Endometrial microvascular endothelial cells (primary cell): ENCODE results near the gene ZBTB42. TPM values are rescaled to one million over a fixed set of nuclear protein-coding genes. Genes with fewer than 3 reads are reported as not detected.
"Not testable (repeated sequence)": the region's sequence is repeated elsewhere in the genome, so short reads cannot be mapped to it uniquely, and the experiment has no call there.

ENCODE experiments used
- in situ Hi-C: cut with HindIII; loops from 2 replicates; pipeline ENCODE4 v1.10.0; 2017; ENCODE audit warnings: low sequenced_read_pairs, low pct_unique_long_range_greater_than_20kb; ENCODE audit errors: inconsistent ontology term
- total RNA-seq: library from RNA; depleted of rRNA; stranded (reverse); fragments of >200 nt; gene quantifications from one replicate; pipeline ENCODE4 v1.2.3, GENCODE V29; 2015; ENCODE audit errors: inconsistent ontology term

Gene ZBTB42
- total RNA-seq, 1 donor from 2014 or later = 3.1 TPM

DNA sequence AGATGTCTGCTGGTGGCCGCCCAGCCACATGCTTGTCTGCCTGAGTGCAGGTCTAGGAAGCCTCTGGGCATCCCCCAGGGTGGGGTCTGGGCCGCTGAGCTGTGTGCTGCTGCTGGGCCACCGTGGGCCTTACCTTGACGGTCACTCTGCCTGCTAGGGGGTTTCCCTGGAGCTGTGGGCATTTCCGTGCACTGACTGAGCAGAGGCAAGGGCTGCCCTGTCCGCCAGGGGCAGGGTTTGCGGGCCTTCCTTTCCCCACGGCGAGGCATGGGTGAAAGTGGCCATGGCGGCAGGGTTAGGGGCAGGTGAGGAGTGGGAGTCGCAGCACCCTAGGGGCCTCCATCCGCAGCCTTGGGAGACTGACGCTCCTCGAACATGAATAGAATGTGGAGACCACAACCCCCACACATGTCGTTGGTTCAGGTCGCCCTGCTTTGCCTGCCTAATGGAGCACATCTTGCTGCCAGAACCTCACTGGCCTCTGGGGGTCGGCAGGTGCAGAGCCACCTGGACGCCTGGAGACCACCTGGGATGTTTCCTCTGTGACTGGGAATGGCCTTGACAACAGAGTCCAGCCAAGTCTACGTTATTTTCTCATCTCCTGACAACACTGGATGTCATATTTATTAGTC is 2.5 kb downstream of the ZBTB42 start:
- in situ Hi-C loops = no loop called here

DNA sequence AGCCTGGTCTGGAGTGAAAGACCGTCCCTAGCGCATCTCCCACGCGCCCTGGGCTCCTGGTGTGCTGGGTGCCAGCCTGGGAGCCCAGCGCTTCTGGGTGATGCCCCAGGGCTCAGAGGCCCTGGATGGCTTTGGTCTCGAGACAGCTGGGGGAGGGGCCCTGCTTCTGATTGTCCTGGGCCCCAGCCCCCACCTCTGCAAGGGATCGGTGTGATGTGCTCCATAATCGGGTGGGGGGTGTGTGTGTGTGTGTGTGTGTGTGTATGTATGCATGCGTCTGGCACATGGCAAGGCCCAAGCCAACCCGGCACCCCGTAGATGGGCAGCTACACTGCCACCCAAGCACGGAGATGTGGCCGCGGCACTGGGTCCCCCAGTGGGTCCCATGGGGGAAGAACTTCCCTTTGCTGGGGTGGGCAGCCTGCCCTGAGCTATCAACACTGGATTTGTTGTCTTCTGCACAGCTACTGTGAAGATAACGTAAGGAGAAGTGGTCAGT is 3.1 kb downstream of the ZBTB42 start:
- in situ Hi-C loops = no loop called here

DNA sequence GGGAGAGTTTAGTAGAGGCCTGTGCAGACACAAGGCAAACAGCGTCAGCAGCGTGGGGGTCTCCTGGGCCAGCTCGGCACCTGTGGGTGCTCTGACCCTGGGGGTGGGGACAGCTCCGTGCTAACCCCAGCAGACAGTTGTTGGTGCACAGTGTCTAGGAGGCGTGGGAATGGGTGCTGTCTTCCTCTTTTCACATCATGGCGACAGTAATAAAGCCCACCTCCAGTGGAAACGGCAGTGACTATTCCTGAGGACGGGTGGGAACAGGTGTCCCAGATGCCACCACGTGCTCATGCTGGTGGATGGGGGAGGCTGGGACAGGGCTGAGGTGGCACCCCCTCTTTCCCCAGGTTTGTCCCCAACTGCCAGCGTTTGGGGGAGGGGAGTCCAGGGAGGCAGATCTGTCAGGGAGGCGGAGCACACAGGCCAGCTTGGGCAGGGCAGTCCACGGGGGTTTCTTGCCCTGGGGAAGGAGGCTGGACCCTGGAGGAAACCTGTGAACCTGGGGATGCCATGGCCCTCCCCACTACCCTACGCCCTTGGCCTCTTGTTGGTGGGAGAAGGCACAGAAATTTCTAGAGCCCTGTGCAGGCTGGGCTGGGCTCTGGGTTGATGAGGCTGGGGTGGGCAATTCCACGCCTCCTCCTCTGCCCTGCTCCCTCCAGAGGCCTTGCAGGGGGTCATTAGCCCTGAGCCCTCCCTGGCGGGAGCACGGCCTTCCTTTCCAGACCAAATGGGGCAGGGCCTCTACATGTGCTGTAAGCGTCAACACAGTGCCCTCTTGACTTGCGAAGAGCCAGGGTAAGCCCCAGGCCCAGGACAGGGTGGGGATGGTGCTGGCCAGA is 3.8 kb downstream of the ZBTB42 start:
- in situ Hi-C loops = no loop called here

DNA sequence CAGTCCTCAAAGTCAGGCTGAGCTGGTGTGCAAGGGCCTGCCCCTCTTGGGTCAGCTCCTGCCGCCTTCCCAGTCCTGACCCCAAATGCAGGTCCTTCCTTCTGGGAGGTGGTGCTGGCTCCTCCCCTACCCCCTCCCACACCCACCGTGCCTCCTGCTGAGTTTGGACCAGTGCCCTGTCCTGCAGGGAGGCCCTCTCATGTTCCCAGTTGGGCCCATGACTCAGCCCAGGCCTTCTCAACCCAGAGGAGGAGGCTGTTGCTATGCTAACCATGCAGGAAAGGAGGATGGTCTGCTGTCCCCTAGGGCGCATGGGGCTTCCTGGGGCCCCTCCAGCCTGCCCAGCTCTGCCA is 4.4 kb downstream of the ZBTB42 start:
- in situ Hi-C loops = no loop called here

DNA sequence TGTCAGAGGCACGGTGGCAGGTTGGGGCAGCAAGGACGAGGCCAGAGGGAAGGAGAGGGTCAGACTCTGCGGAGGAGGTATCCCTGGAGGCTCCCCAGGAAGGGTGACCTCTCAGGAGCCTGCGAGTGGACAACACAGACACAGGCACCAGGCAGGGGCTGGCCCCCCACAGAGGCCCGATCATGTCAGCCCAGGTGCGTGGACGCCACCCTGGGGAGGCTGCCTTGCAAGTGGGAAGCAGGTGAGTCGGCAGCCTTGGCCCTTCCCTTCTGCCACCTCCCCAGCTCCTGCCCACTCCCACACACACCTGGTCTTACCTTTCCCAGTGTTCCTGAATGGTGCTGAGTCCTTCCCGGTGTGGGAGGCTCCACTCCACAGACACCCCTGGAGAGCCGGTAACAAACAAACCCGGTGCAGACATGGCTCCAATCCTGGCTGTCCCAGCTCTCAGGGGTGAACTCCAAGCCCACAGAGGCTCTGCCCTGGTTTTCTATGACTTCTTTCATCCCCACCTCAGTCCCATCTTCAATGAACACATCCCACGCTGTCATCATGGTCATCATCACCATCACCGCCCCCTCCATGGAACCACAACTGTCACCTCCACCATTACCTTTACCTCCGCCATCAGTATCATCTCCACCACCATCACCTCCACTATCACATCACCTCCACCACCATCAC is 5.2 kb downstream of the ZBTB42 start:
- in situ Hi-C loops = no loop called here

DNA sequence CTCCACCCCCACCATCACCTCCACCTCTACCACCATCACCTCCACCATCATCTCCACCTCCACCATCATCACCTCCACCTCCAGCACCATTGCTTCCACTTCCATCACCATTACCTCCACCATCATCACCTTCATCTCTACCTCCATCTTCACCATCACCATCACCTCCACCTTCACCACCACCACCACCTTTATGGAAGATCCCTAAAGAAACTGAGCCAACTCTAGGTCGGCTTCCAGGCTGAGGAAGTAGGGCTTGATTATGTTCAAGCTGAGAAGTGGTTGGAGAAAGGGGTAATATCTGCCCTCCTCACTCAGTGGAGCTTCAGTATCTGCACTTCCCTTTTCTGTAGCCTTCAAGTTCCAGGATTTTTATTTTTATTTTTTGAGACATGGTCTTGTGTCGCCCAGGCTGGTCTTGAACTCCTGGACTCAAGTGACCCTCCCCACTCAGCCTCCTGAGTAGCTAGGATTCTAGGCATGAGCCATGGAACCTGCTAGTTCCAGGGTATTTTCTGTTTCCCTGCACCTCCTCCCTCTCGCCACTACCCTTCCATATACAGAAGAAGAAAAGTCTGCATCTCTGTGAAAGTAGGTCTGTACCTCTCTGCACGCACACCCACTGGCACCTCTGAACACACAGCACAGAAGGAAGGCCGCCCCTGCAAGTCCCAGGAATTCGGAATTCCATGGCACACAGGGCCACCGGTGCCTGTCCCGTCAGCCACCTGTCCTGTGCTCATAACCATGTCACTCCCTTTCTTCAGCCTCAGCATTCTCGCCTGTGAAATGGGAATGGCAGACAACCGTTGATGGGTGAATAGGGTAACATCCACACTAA is 5.9 kb downstream of the ZBTB42 start:
- in situ Hi-C loops = no loop called here

DNA sequence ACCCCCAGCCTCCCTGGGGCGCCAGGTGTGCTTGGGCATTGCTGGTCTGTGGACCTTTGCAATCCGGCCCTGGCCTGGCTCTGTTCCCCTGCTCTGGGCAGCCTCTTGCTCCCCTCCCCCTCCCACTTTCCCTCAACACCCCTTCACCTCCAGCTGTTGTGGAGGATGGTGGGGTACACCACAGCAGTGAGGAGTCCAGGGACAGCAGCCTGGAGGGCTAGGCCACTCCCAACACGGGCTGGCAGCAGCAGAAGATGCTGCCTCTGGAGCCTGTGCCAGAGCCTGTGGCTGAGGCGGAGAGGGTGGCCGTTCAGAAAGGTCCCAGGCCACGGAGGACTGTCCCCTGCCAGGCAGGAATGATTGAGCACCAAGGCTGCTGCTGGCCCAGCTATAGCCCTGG is 7.6 kb downstream of the ZBTB42 start:
- in situ Hi-C loops = no loop called here

DNA sequence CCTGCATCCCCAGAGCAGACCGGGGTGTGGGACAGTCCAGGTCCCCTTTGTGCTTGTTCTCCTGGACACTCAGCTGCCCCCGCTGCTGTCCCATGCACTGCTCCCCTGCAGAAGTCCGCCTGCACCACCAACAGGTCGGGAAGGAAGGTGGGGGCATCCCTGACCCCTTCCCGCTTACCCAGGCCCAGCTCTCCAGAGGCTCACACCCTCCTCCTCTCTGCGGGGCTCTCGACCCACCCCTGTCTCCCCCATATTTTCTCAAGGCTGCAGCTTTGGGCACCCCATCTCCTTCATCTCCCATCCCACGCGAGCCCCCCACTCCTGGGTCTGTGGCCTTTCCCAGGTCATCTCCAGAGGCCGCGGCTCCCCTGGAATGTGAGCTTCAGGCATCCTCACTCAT is 9.4 kb downstream of the ZBTB42 start:
- in situ Hi-C loops = no loop called here

DNA sequence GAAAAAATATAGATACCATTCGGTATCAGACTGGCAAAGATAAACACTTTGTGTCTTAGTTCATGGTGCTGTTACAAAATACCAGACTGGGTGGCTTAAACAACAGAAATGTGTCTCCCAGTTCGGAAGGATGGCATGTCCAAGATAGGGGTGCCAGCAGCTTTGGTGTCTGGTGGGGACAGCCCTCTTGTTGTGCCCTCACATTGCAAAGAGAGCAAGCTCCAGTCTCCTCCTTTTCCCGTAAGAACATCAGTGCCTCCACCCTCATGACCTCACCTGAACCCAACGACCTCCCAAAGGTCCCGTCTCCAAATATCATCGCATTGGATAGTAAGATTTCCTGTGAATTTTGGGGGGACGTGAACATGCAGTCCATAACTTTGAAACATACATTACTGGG is 12.4 kb downstream of the ZBTB42 start:
- in situ Hi-C loops = no loop called here

DNA sequence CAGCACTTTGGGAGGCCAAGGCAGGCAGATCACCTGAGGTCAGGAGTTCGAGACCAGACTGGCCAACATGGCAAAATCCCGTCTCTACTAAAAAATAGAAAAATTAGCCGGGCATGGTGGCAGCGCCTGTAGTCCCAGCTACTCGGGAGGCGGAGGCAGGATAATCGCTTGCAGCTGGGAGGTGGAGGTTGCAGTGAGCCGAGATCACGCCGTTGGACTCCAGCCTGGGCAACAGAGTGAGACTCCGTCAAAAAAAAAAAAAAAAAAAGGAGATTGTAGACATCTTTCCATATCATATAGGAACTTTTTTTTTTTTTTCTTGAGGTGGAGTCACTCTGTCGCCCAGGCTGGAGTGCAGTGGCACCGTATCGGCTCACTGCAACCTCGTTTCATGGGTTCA is 13.8 kb downstream of the ZBTB42 start:
- in situ Hi-C loops = not testable (repeated sequence)

DNA sequence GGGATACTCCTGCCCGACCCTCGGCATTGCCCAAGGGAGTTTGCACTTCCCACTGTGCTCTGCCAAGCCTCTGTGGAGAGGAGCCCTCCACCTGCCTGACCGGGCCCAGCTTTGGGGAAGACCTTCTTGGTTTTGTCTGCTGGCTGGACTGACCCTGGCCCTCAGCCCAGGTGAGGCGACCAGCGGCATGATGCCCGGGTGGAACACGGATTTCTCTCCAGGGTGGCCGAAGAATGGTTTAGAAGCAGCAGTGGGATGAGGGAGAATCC is 15.6 kb downstream of the ZBTB42 start:
- in situ Hi-C loops = no loop called here

DNA sequence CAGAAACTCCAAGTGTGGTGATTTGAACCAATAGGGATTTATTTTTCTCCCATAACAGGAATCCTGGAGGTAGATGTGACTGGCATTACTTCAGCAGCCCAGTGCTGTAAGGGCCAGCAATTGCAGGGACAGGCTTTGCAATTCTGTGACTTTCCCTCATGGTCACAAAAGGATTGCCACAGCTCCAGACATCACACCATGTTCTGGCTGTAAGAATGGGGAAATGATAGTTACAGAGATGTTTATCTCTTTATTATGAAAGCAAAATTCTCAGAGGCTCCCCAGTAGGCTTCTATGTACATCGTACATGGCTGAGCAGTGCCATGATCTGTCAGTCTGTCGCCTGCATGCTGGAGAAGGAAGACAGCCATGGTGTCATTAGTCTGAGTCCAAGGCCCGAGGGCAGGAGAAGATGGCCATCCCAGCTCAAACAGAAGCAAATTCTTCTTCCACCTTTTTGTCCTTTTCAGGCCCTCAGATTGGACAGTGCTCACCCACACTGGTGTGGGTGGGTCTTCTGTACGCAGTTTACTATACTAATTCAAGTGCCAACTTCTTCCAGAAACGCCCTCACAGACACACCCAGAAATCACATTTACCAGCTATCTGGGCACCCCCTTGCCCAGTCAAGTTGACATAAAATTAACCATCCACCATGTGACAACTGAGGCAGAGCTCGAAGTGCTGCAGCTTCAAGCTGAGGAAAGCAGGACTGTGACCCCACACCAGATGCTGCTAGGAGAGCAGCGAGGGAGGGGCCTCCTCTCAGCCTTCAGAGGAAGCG is 17.2 kb downstream of the ZBTB42 start:
- in situ Hi-C loops = no loop called here

DNA sequence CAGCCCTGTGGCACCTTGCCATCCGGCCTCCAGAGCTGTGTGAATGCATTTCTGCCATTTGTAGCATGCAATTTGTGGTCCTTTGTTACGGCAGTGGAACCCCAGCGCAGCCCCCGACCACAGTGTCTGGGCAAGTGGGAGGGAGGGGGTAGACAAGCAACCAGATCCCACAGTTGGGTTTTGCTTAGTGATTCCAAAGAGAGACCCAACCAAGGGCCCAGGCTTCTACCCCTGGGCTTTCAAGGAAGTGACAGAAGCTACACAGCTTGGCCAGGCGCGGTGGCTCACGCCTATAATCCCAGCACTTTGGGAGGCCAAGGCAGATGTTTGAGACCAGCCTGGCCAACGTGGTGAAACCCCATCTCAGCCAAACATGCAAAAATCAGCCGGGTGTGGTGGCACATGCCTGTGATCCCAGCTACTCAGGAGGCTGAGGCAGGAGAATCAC is 17.8 kb downstream of the ZBTB42 start:
- in situ Hi-C loops = no loop called here

DNA sequence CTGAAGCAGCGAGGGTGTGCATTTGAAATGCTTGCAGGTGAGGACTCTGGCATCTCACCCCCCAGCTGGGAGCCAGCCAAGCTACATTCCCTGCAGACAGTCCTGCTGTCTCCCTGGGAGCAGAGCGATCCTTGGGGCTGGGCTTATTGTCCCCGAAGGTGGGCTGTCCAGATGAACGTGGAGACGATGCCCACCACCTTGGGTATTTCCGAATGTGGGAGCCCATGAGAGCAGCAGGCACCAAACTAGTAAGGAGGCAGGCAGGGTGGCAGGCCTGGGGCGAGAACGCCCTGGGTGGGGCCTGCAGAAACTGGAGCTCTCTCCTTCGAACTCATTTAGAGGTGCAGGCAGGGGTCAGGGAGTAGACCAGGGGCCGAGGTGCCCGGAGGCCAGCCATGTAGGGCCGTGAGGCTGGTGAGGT is 18.5 kb downstream of the ZBTB42 start:
- in situ Hi-C loops = no loop called here

DNA sequence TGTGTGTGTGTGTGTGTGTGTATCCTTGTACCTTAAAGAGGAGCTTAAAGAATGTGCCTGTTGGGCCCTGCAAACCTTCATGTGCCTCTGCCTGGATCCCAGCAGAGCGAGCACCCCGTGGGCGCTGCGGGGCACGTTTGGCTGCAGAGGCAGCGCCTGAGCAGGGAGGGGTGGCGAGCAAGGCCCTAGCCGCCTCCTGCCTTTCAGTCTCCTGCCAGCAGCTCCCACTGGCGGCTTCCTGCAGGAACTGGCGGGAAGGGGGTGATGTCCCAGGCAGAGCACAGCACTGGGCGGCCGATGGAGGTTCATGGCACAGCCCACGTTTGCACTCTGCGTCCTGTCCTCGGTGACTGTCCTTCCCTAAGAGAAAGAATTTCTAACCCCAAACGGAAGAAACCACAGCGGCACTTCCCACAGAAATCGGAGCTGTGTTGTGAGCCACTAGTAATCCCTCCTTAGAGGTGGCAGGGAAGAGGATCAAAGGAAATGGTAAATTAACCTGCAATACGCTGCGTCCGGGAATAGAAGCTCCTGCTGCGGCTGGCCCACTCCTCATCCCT is 19.8 kb downstream of the ZBTB42 start:
- in situ Hi-C loops = no loop called here

DNA sequence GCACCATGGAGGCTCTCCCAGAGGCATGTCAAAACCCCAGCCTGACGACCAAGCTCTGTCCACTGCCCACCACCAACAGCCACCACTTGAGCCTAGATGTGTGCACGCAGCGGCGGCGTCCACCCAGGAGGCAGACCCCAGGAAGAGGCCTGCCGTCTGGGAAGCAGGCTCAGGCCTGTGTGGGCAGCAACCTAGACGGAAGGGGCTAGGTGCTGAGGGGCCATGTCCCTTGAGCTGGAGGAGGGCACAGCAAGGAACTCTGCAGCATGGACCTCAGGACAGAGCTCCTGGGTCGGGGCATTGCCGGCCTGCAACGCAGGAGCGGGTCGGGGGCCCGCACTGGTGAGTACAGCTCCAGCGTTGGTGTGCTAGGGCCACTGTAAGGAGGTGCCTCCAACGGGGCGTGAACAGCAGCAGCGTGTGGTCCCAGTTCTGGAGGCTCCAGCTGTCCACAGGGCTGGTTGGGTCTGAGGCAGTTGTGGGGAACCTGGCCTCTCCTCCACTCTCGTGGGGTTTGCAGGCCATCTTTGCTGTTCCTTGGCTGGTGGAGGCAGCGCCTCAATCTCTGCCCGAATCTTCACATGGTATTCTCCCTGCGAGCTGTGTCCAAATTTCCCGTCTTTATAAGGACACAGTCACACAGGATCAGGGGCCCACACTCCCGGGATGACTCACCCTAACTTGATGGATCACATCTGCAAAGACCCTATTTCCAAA is 20.5 kb downstream of the ZBTB42 start:
- in situ Hi-C loops = no loop called here

DNA sequence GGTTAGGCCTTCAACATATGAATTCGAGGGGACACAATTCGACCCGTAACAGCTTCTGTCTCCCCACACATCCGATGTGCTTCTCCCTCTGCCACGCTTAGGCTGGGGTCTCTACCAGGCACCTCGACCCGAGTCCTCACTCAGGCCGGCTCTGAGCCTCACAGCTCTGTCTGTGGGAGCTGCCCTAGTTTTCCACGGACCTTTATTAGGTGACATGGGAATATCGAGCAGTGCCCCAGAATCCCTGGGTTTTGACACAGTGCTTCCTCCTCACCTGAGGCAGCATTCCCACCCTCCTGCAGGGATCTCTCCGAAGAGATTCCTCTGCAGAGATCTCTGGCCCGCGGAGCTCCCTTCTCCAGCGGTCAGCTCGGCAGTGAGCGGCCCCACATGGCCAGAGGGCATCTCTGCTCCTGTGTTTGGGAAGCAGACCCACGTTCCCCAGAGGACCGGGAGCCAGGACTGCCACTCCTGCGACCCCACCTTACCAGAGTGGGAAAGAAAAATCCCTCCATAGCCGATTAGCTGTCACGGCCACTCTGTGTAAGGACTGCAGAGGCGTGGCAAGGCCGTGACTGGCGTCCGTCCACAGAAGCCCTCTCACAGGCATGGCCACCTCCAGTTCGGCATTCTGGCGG is 21.2 kb downstream of the ZBTB42 start:
- in situ Hi-C loops = no loop called here
